GM23338 (cell line): ENCODE data around the gene LRRC38. TPM values are rescaled to one million over a fixed set of nuclear protein-coding genes. Genes with fewer than 3 reads are reported as not detected.

Source experiments
- ATAC-seq: fragments of 200-7000 bp; cut with Tn5 transposase; 3 replicates; pipeline ENCODE4 v1.9.1; 2020
- DNase-seq: peaks from one replicate; pipeline ENCODE4 v3.0.0-alpha.2; 2015; ENCODE audit warnings: low spot score
- H2AFZ ChIP-seq: fragments of 200-600 bp; sonication (generic); 2 replicates; pipeline ENCODE4 v1.8.0; 2016; ENCODE audit warnings: antibody characterized with exemption, mild to moderate bottlenecking, moderate library complexity
- H3F3A ChIP-seq: fragments of 200-600 bp; sonication (generic); replicated peaks from 2 replicates; pipeline ENCODE4 v1.8.0; 2017; ENCODE audit warnings: antibody characterized with exemption, mixed run types, low read depth
- H3K27ac ChIP-seq: fragments of 200-600 bp; sonication (generic); 2 replicates; pipeline ENCODE4 v1.6.1; 2016; ENCODE audit warnings: low read depth
- H3K27me3 ChIP-seq: fragments of 200-600 bp; sonication (generic); 2 replicates; pipeline ENCODE4 v1.8.0; 2016; ENCODE audit warnings: mild to moderate bottlenecking, mixed run types, moderate library complexity; ENCODE audit not compliant: insufficient read depth
- H3K36me3 ChIP-seq: fragments of 200-600 bp; sonication (generic); 2 replicates; pipeline ENCODE4 v1.8.0; 2016; ENCODE audit warnings: mild to moderate bottlenecking; ENCODE audit not compliant: insufficient read depth
- H3K4me1 ChIP-seq: fragments of 200-600 bp; sonication (generic); 2 replicates; pipeline ENCODE4 v1.8.0; 2016; ENCODE audit warnings: mild to moderate bottlenecking, moderate library complexity; ENCODE audit not compliant: insufficient read depth
- H3K4me2 ChIP-seq: fragments of 200-600 bp; sonication (generic); 2 replicates; pipeline ENCODE4 v1.7.1; 2017; ENCODE audit warnings: mixed run types
- H3K4me3 ChIP-seq: fragments of 200-600 bp; sonication (generic); 2 replicates; pipeline ENCODE4 v1.6.1; 2016; ENCODE audit warnings: mixed run types
- H3K79me2 ChIP-seq: fragments of 200-600 bp; sonication (generic); replicated peaks from 2 replicates; pipeline ENCODE4 v1.8.0; 2017; ENCODE audit warnings: mild to moderate bottlenecking; ENCODE audit not compliant: insufficient read depth
- H3K9me2 ChIP-seq: fragments of 200-600 bp; sonication (generic); 2 replicates; pipeline ENCODE4 v1.8.0; 2017; ENCODE audit not compliant: insufficient read depth
- H4K20me1 ChIP-seq: fragments of 200-600 bp; sonication (generic); replicated peaks from 2 replicates; pipeline ENCODE4 v1.8.0; 2017; ENCODE audit warnings: mild to moderate bottlenecking; ENCODE audit not compliant: insufficient read depth
- H3K27ac Mint-ChIP-seq: 2 replicates; pipeline ENCODE4 v1.8.0; 2020; ENCODE audit warnings: inconsistent platforms, mild to moderate bottlenecking, moderate library complexity, mixed read lengths
- H3K27me3 Mint-ChIP-seq: 3 replicates; pipeline ENCODE4 v1.8.0; 2022; ENCODE audit warnings: low read depth, mild to moderate bottlenecking, moderate library complexity, mixed read lengths, inconsistent platforms; ENCODE audit not compliant: insufficient read depth, poor library complexity
- H3K36me3 Mint-ChIP-seq: 3 replicates; pipeline ENCODE4 v1.8.0; 2021; ENCODE audit warnings: low read depth, mild to moderate bottlenecking, inconsistent platforms, moderate library complexity, mixed read lengths
- H3K4me1 Mint-ChIP-seq: 3 replicates; pipeline ENCODE4 v1.8.0; 2020; ENCODE audit warnings: mild to moderate bottlenecking, inconsistent platforms, mixed read lengths
- H3K4me3 Mint-ChIP-seq: 3 replicates; pipeline ENCODE4 v1.8.0; 2021; ENCODE audit warnings: moderate library complexity, mild to moderate bottlenecking, inconsistent platforms, mixed read lengths
- H3K9me3 Mint-ChIP-seq: 3 replicates; pipeline ENCODE4 v1.8.0; 2020; ENCODE audit warnings: moderate library complexity, mild to moderate bottlenecking, inconsistent platforms, mixed read lengths
- ETS1 ChIP-seq: IDR thresholded peaks from 2 replicates; pipeline ENCODE4 v1.6.1; 2016; ENCODE audit warnings: antibody characterized with exemption
- EZH2 ChIP-seq: fragments of 200-600 bp; sonication (generic); IDR thresholded peaks from one replicate; pipeline ENCODE4 v1.8.0; 2017; ENCODE audit warnings: antibody characterized with exemption, mild to moderate bottlenecking, low read depth; ENCODE audit not compliant: unreplicated experiment
- EZH2phosphoT487 ChIP-seq: fragments of 200-600 bp; sonication (generic); IDR thresholded peaks from one replicate; pipeline ENCODE4 v1.8.1; 2018; ENCODE audit warnings: antibody characterized with exemption; ENCODE audit not compliant: unreplicated experiment
- STAT1 ChIP-seq: IDR thresholded peaks from one replicate; pipeline ENCODE4 v1.6.1; 2016; ENCODE audit warnings: antibody characterized with exemption; ENCODE audit not compliant: unreplicated experiment
- ZNF331 ChIP-seq: fragments of 250-450 bp; sonication (Bioruptor Pico); IDR thresholded peaks from 2 replicates; pipeline ENCODE4 v1.5.0; 2020; ENCODE audit warnings: low read depth, mild to moderate bottlenecking, moderate library complexity
- polyA plus RNA-seq: library from polyadenylated mRNA; unstranded; fragments of >200 nt; fragmentation: Nextera tagmentation; extraction: Ambion mirVana; gene quantifications from 2 replicates; pipeline ENCODE4 v1.2.1, GENCODE V29; 2016
- total RNA-seq: library from RNA; depleted of rRNA; stranded (reverse); fragments of >200 nt; shearing (Covaris generic); gene quantifications from 2 replicates; pipeline ENCODE4 v1.2.3, GENCODE V29; 2014
- TF ChIP-seq, protein P1 (sequence below): IDR thresholded peaks from one replicate; pipeline ENCODE4 v1.6.1; 2018; ENCODE audit warnings: antibody characterized with exemption; ENCODE audit not compliant: unreplicated experiment
- TF ChIP-seq, protein P2 (sequence below): fragments of 250-450 bp; sonication (Bioruptor Pico); IDR thresholded peaks from 2 replicates; pipeline ENCODE4 v1.5.0; 2020; ENCODE audit warnings: mild to moderate bottlenecking, moderate library complexity

Gene LRRC38
- total and polyA plus RNA-seq, 2 experiments from 2014 or later = 0.17 TPM; not detected in 1

- peaks cover 3% of the 10 kb centered on the region; the same call in 1 of the 3 replicates for H3K36me3 Mint-ChIP-seq
- Histone ChIP-seq H3K4me2 (no peak overlapping the region), H3K4me1 (no peaks in the 10 kb centered on the region; the same call in 1 of the 2 replicates), H3K79me2 (no peaks in the 10 kb centered on the region), H2AFZ (peak overlapping the region; percentile 40; the same call in 1 of the 2 replicates), H4K20me1 (no peaks in the 10 kb centered on the region; the same call in 1 of the 2 replicates), H3K36me3 (no peaks in the 10 kb centered on the region), H3K9me2 (no peaks in the 10 kb centered on the region), H3K4me3 (no peak overlapping the region), H3K27ac (no peak overlapping the region), H3F3A (no peaks in the 10 kb centered on the region), H3K27me3 (no peaks in the 10 kb centered on the region)
- ATAC-seq (peak; percentile 73), DNase-seq (peak; percentile 56)
- TF ChIP-seq ETS1 = no peak
- TF ChIP-seq ZNF331 (CRISPR knock-in tag) = no peak
- no peak for TF ChIP-seq STAT1
- no peak for TF ChIP-seq EZH2phosphoT487
- TF ChIP-seq, protein P1, sequence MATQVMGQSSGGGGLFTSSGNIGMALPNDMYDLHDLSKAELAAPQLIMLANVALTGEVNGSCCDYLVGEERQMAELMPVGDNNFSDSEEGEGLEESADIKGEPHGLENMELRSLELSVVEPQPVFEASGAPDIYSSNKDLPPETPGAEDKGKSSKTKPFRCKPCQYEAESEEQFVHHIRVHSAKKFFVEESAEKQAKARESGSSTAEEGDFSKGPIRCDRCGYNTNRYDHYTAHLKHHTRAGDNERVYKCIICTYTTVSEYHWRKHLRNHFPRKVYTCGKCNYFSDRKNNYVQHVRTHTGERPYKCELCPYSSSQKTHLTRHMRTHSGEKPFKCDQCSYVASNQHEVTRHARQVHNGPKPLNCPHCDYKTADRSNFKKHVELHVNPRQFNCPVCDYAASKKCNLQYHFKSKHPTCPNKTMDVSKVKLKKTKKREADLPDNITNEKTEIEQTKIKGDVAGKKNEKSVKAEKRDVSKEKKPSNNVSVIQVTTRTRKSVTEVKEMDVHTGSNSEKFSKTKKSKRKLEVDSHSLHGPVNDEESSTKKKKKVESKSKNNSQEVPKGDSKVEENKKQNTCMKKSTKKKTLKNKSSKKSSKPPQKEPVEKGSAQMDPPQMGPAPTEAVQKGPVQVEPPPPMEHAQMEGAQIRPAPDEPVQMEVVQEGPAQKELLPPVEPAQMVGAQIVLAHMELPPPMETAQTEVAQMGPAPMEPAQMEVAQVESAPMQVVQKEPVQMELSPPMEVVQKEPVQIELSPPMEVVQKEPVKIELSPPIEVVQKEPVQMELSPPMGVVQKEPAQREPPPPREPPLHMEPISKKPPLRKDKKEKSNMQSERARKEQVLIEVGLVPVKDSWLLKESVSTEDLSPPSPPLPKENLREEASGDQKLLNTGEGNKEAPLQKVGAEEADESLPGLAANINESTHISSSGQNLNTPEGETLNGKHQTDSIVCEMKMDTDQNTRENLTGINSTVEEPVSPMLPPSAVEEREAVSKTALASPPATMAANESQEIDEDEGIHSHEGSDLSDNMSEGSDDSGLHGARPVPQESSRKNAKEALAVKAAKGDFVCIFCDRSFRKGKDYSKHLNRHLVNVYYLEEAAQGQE = no peak
- no peak overlapping the region for H3K27ac Mint-ChIP-seq
- peaks cover 4% of the 10 kb centered on the region for H3K27me3 Mint-ChIP-seq
- H3K9me3 Mint-ChIP-seq = peaks cover 10% of the 10 kb centered on the region
- no peaks in the 10 kb centered on the region; the same call in 2 of the 3 replicates for H3K4me1 Mint-ChIP-seq
- no peak overlapping the region for H3K4me3 Mint-ChIP-seq
These were observed 10.1 kb upstream of the LRRC38 start for GRCh38 chr1:13523780-13524477.

DNA sequence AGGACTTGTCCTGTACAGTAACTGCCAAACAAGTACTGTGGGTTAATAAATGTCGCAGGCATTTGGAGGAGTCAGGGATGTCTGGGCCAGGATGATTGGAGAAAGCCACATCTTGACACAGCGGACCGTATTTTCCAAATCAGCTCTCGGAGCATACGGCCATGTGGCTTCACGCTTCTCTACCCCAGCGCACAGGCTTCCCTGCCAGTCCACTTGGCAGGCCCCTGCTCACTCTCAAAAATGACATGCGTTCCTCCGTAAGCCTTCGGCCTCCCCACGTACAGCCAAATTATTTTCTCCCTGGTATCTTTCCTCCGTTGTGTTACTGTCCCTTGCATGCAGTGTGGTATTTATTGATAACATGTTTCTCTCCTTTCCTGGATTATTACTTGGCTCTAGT lies 7.2 kb upstream of the LRRC38 start:
- Mint-ChIP-seq H3K27me3 (peaks cover 11% of the 10 kb centered on the region), H3K27ac (no peak overlapping the region), H3K36me3 (peaks cover 3% of the 10 kb centered on the region; the same call in 1 of the 3 replicates), H3K4me1 (no peaks in the 10 kb centered on the region; the same call in 2 of the 3 replicates), H3K9me3 (peaks cover 6% of the 10 kb centered on the region; the same call in 2 of the 3 replicates), H3K4me3 (no peak overlapping the region)
- no peaks in the 10 kb centered on the region for H3K79me2 ChIP-seq
- H3K4me3 ChIP-seq = no peak overlapping the region
- H3F3A ChIP-seq = no peaks in the 10 kb centered on the region
- TF ChIP-seq, protein P2, sequence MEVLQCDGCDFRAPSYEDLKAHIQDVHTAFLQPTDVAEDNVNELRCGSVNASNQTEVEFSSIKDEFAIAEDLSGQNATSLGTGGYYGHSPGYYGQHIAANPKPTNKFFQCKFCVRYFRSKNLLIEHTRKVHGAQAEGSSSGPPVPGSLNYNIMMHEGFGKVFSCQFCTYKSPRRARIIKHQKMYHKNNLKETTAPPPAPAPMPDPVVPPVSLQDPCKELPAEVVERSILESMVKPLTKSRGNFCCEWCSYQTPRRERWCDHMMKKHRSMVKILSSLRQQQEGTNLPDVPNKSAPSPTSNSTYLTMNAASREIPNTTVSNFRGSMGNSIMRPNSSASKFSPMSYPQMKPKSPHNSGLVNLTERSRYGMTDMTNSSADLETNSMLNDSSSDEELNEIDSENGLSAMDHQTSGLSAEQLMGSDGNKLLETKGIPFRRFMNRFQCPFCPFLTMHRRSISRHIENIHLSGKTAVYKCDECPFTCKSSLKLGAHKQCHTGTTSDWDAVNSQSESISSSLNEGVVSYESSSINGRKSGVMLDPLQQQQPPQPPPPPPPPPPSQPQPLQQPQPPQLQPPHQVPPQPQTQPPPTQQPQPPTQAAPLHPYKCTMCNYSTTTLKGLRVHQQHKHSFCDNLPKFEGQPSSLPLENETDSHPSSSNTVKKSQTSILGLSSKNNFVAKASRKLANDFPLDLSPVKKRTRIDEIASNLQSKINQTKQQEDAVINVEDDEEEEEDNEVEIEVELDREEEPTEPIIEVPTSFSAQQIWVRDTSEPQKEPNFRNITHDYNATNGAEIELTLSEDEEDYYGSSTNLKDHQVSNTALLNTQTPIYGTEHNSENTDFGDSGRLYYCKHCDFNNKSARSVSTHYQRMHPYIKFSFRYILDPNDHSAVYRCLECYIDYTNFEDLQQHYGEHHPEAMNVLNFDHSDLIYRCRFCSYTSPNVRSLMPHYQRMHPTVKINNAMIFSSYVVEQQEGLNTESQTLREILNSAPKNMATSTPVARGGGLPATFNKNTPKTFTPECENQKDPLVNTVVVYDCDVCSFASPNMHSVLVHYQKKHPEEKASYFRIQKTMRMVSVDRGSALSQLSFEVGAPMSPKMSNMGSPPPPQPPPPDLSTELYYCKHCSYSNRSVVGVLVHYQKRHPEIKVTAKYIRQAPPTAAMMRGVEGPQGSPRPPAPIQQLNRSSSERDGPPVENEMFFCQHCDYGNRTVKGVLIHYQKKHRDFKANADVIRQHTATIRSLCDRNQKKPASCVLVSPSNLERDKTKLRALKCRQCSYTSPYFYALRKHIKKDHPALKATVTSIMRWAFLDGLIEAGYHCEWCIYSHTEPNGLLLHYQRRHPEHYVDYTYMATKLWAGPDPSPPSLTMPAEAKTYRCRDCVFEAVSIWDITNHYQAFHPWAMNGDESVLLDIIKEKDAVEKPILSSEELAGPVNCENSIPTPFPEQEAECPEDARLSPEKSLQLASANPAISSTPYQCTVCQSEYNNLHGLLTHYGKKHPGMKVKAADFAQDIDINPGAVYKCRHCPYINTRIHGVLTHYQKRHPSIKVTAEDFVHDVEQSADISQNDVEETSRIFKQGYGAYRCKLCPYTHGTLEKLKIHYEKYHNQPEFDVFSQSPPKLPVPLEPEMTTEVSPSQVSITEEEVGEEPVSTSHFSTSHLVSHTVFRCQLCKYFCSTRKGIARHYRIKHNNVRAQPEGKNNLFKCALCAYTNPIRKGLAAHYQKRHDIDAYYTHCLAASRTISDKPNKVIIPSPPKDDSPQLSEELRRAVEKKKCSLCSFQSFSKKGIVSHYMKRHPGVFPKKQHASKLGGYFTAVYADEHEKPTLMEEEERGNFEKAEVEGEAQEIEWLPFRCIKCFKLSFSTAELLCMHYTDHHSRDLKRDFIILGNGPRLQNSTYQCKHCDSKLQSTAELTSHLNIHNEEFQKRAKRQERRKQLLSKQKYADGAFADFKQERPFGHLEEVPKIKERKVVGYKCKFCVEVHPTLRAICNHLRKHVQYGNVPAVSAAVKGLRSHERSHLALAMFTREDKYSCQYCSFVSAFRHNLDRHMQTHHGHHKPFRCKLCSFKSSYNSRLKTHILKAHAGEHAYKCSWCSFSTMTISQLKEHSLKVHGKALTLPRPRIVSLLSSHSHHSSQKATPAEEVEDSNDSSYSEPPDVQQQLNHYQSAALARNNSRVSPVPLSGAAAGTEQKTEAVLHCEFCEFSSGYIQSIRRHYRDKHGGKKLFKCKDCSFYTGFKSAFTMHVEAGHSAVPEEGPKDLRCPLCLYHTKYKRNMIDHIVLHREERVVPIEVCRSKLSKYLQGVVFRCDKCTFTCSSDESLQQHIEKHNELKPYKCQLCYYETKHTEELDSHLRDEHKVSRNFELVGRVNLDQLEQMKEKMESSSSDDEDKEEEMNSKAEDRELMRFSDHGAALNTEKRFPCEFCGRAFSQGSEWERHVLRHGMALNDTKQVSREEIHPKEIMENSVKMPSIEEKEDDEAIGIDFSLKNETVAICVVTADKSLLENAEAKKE = no peak
- no peak for TF ChIP-seq EZH2
- TF ChIP-seq ZNF331 (CRISPR knock-in tag) = no peak
- no peak for ATAC-seq
- DNase-seq = no peak
- H2AFZ ChIP-seq = no peak overlapping the region
- no peak overlapping the region for H3K4me2 ChIP-seq
- H3K27me3 ChIP-seq = peaks cover 16% of the 10 kb centered on the region
- H3K9me2 ChIP-seq = no peaks in the 10 kb centered on the region
- H3K36me3 ChIP-seq = no peaks in the 10 kb centered on the region
- no peak overlapping the region for H3K27ac ChIP-seq
- H4K20me1 ChIP-seq = no peaks in the 10 kb centered on the region; the same call in 1 of the 2 replicates
- peaks cover 4% of the 10 kb centered on the region; the same call in 1 of the 2 replicates for H3K4me1 ChIP-seq
